GM23248 (cell line): ENCODE results near the gene MUSK. TPM values are rescaled to one million over a fixed set of nuclear protein-coding genes. Genes with fewer than 3 reads are reported as not detected.

ENCODE experiments used
- DNase-seq: peaks from one replicate; pipeline ENCODE4 v3.0.0-alpha.2; 2015
- H2AFZ ChIP-seq: fragments of 200-600 bp; sonication (generic); 2 replicates; pipeline ENCODE4 v1.6.1; 2016; ENCODE audit warnings: antibody characterized with exemption
- H3F3A ChIP-seq: fragments of 200-600 bp; sonication (generic); 2 replicates; pipeline ENCODE4 v1.6.1; 2016; ENCODE audit warnings: mild to moderate bottlenecking, antibody characterized with exemption, mixed run types; ENCODE audit not compliant: insufficient read depth
- H3K27ac ChIP-seq: fragments of 200-600 bp; sonication (generic); 2 replicates; pipeline ENCODE4 v1.5.1; 2016; ENCODE audit warnings: mild to moderate bottlenecking
- H3K27me3 ChIP-seq: fragments of 200-600 bp; sonication (generic); replicated peaks from 2 replicates; pipeline ENCODE4 v1.6.1; 2016; ENCODE audit warnings: mild to moderate bottlenecking; ENCODE audit not compliant: insufficient read depth
- H3K36me3 ChIP-seq: fragments of 200-600 bp; sonication (generic); 2 replicates; pipeline ENCODE4 v1.6.1; 2016; ENCODE audit warnings: low read depth, mild to moderate bottlenecking
- H3K4me1 ChIP-seq: fragments of 200-600 bp; sonication (generic); 2 replicates; pipeline ENCODE4 v1.6.1; 2016; ENCODE audit warnings: mild to moderate bottlenecking; ENCODE audit not compliant: insufficient read depth
- H3K4me2 ChIP-seq: fragments of 200-600 bp; sonication (generic); one replicate; pipeline ENCODE4 v1.6.1; 2016; ENCODE audit warnings: mild to moderate bottlenecking; ENCODE audit not compliant: unreplicated experiment
- H3K4me3 ChIP-seq: fragments of 200-600 bp; sonication (generic); 2 replicates; pipeline ENCODE4 v1.5.1; 2016; ENCODE audit warnings: mild to moderate bottlenecking
- H3K79me2 ChIP-seq: fragments of 200-600 bp; sonication (generic); 2 replicates; pipeline ENCODE4 v1.6.1; 2016; ENCODE audit warnings: mild to moderate bottlenecking; ENCODE audit not compliant: insufficient read depth
- H3K9ac ChIP-seq: fragments of 200-600 bp; sonication (generic); 2 replicates; pipeline ENCODE4 v1.6.1; 2016; ENCODE audit warnings: mild to moderate bottlenecking
- H3K9me2 ChIP-seq: fragments of 200-600 bp; sonication (generic); 2 replicates; pipeline ENCODE4 v1.6.1; 2016; ENCODE audit warnings: mixed run types, mild to moderate bottlenecking, moderate library complexity; ENCODE audit not compliant: insufficient read depth
- H3K9me3 ChIP-seq: fragments of 200-600 bp; sonication (generic); one replicate; pipeline ENCODE4 v1.6.1; 2017; ENCODE audit warnings: low read depth
- H4K20me1 ChIP-seq: fragments of 200-600 bp; sonication (generic); 2 replicates; pipeline ENCODE4 v1.6.0; 2016; ENCODE audit not compliant: insufficient read depth
- EZH2 ChIP-seq: fragments of 200-600 bp; sonication (generic); IDR thresholded peaks from 2 replicates; pipeline ENCODE4 v1.6.1; 2018; ENCODE audit warnings: antibody characterized with exemption, mild to moderate bottlenecking; ENCODE audit not compliant: insufficient read depth, poor library complexity, severe bottlenecking
- EZH2phosphoT487 ChIP-seq: fragments of 200-600 bp; sonication (generic); IDR thresholded peaks from 2 replicates; pipeline ENCODE4 v1.6.1; 2018; ENCODE audit warnings: antibody characterized with exemption, moderate library complexity, mild to moderate bottlenecking, low read depth; ENCODE audit not compliant: insufficient read depth
- WGBS, 2 experiments: methylation state at CpG; one replicate each; pipeline ENCODE4 v1.1.6; 2015 to 2017; ENCODE audit warnings: low lambda C conversion rate in 2 of 2, low coverage in 1 of 2; ENCODE audit errors: missing lambda C conversion rate in 2 of 2; 5-methylcytosine and 5-hydroxymethylcytosine counted together
- in situ Hi-C: fragments of 300-500 bp; cut with MboI; formaldehyde crosslinking; loops from 2 replicates; pipeline ENCODE4 v1.15.0; 2020
- polyA plus RNA-seq: library from polyadenylated mRNA; unstranded; fragments of >200 nt; fragmentation: Nextera tagmentation; extraction: Ambion mirVana; gene quantifications from 2 replicates; pipeline ENCODE4 v1.2.1, GENCODE V29; 2016
- total RNA-seq: library from RNA; depleted of rRNA; stranded (reverse); fragments of >200 nt; shearing (Covaris generic); gene quantifications from 2 replicates; pipeline ENCODE4 v1.2.3, GENCODE V29; 2014

MUSK gene
- total and polyA plus RNA-seq, 2 experiments from 2014 or later, result not detected

- 0 out of 2 replicates have a peak overlapping the region, but pooled peaks have one; percentile 14 for H3K27ac ChIP-seq
- TF ChIP-seq EZH2, result no peak
- TF ChIP-seq EZH2phosphoT487, result no peak
- H3K79me2 ChIP-seq, result no peaks in the 10 kb centered on the region
- H3K9me2 ChIP-seq, result no peaks in the 10 kb centered on the region
- H3F3A ChIP-seq, result peaks cover 17% of the 10 kb centered on the region
- H3K4me3 ChIP-seq, result no peak overlapping the region
- H3K27me3 ChIP-seq, result no peaks in the 10 kb centered on the region
- H3K4me1 ChIP-seq, result peaks cover 19% of the 10 kb centered on the region
- peak overlapping the region; percentile 45 for H3K4me2 ChIP-seq
- in situ Hi-C loops, result no loop called here
- H3K9me3 ChIP-seq, result no peaks in the 10 kb centered on the region
- peak; percentile 1 for DNase-seq
- no peaks in the 10 kb centered on the region for H3K36me3 ChIP-seq
- H4K20me1 ChIP-seq, result no peaks in the 10 kb centered on the region
- H3K9ac ChIP-seq, result no peak overlapping the region
- no peak overlapping the region for H2AFZ ChIP-seq
Measured at GRCh38 chr9:110640736-110641135, 27.9 kb upstream of the MUSK start.

DNA sequence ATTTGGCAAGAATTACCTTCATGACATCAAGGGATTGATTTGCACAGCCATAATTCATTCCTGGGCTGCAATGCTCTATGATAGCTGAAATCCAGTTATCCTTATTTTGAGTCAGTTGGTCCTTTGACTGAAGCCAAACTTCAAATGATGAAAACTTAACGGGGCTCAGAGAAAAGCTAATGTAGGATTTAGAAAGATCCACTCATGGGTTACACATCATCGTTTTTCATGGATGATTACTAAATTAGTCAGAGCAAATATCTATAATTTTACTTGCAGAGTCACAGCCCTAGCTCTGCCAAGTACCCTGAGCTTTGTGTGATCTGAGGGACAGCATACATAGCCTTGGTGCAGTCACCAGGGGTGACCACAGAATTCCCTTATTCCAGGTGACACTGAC lies 27.3 kb upstream of the MUSK start:
- peak overlapping the region; percentile 45 for H3K4me2 ChIP-seq
- no peaks in the 10 kb centered on the region for H4K20me1 ChIP-seq
- H3K27ac ChIP-seq, result peak overlapping the region; percentile 40; the same call in 1 of the 2 replicates
- H3K9me3 ChIP-seq, result no peaks in the 10 kb centered on the region
- 0% methylated on average over 2 of the region's 2 CpGs for WGBS, 2 experiments
- H3F3A ChIP-seq, result peaks cover 17% of the 10 kb centered on the region
- no peaks in the 10 kb centered on the region for H3K79me2 ChIP-seq
- H3K4me1 ChIP-seq, result peaks cover 19% of the 10 kb centered on the region
- H3K9me2 ChIP-seq, result no peaks in the 10 kb centered on the region
- TF ChIP-seq EZH2 (no peak), EZH2phosphoT487 (no peak)
- H3K27me3 ChIP-seq, result no peaks in the 10 kb centered on the region
- no peaks in the 10 kb centered on the region for H3K36me3 ChIP-seq
- H2AFZ ChIP-seq, result no peak overlapping the region
- peak; percentile 77 for DNase-seq
- H3K9ac ChIP-seq, result no peak overlapping the region
- H3K4me3 ChIP-seq, result no peak overlapping the region
- in situ Hi-C loops, result no loop called here

DNA sequence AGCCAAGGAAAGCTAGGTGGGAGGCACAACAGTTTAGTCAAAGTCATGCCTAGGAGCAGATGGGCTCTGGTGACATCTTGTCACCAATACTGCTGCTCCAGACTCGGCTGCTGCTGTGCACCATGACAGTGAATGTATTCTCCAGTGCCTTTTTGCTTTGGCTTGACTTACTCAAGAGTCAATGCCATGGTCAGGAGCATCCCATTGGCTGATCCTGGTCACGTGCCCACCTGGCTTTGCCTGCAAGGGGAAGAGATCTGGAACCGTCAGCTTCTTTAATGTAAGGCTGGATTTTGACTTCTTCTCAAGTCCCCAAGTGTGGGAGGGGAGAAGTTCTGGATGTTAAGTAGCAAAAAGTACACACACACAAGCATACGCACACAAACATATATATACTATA lies 19.9 kb upstream of the MUSK start:
- no peak overlapping the region for H3K4me2 ChIP-seq
- DNase-seq, result no peak
- no peaks in the 10 kb centered on the region for H4K20me1 ChIP-seq
- peaks cover 27% of the 10 kb centered on the region for H3K4me1 ChIP-seq
- no peak overlapping the region for H3K4me3 ChIP-seq
- H3K9ac ChIP-seq, result no peak overlapping the region
- 98 to 99% methylated on average over 4 of the region's 4 CpGs for WGBS, 2 experiments
- no peaks in the 10 kb centered on the region for H3K36me3 ChIP-seq
- H2AFZ ChIP-seq, result no peak overlapping the region
- H3K9me3 ChIP-seq, result no peaks in the 10 kb centered on the region
- in situ Hi-C loops, result no loop called here
- peaks cover 28% of the 10 kb centered on the region for H3F3A ChIP-seq
- no peak overlapping the region for H3K27ac ChIP-seq
- no peaks in the 10 kb centered on the region for H3K79me2 ChIP-seq
- TF ChIP-seq EZH2, result no peak
- no peak for TF ChIP-seq EZH2phosphoT487
- H3K9me2 ChIP-seq, result no peaks in the 10 kb centered on the region
- H3K27me3 ChIP-seq, result no peaks in the 10 kb centered on the region

GRCh38 chr9:110650261-110650660 lies 18.3 kb upstream of the MUSK start:
- 4 to 8% methylated on average over 3 of the region's 3 CpGs for WGBS, 2 experiments
- Histone ChIP-seq H3F3A (peaks cover 32% of the 10 kb centered on the region), H3K27ac (peak overlapping the region; percentile 94), H3K4me2 (peak overlapping the region; percentile 62), H3K9me2 (no peaks in the 10 kb centered on the region), H3K9ac (peak overlapping the region; percentile 69), H3K9me3 (no peaks in the 10 kb centered on the region), H3K4me1 (peaks cover 30% of the 10 kb centered on the region), H3K27me3 (no peaks in the 10 kb centered on the region), H3K36me3 (no peaks in the 10 kb centered on the region), H4K20me1 (no peaks in the 10 kb centered on the region), H3K79me2 (no peaks in the 10 kb centered on the region), H2AFZ (no peak overlapping the region), H3K4me3 (peak overlapping the region; percentile 23; the same call in 1 of the 2 replicates)
- DNase-seq, result peak; percentile 93
- in situ Hi-C loops, result loop anchor here (10.0 kb wide), 1 partner anchor 385 kb away; the partner anchor contains the start of gene LPAR1
- TF ChIP-seq EZH2phosphoT487 (no peak), EZH2 (no peak)

GRCh38 chr9:110650991-110651411 lies 17.6 kb upstream of the MUSK start:
- Histone ChIP-seq H3K79me2 (no peaks in the 10 kb centered on the region), H2AFZ (no peak overlapping the region), H3K4me3 (peak overlapping the region; percentile 23), H3K4me1 (peaks cover 37% of the 10 kb centered on the region), H3K9ac (peak overlapping the region; percentile 69), H3K27me3 (no peaks in the 10 kb centered on the region), H3K36me3 (no peaks in the 10 kb centered on the region), H3K9me3 (no peaks in the 10 kb centered on the region), H4K20me1 (no peaks in the 10 kb centered on the region), H3F3A (peaks cover 38% of the 10 kb centered on the region), H3K9me2 (no peaks in the 10 kb centered on the region), H3K27ac (peak overlapping the region; percentile 94), H3K4me2 (peak overlapping the region; percentile 74)
- in situ Hi-C loops, result loop anchor here (10.0 kb wide), 1 partner anchor 384 kb away; the partner anchor contains the start of gene LPAR1
- 0 to 2% methylated on average over 6 of the region's 6 CpGs for whole genome bisulfite sequencing, 2 experiments
- DNase-seq, result peak; percentile 96
- no peak for TF ChIP-seq EZH2phosphoT487
- no peak for TF ChIP-seq EZH2
